Measurements from ENCODE around the gene TTC23L.
"Not testable (repeated sequence)": the region's sequence is repeated elsewhere in the genome, so short reads cannot be mapped to it uniquely, and the experiment has no call there.

Gene TTC23L

DNA sequence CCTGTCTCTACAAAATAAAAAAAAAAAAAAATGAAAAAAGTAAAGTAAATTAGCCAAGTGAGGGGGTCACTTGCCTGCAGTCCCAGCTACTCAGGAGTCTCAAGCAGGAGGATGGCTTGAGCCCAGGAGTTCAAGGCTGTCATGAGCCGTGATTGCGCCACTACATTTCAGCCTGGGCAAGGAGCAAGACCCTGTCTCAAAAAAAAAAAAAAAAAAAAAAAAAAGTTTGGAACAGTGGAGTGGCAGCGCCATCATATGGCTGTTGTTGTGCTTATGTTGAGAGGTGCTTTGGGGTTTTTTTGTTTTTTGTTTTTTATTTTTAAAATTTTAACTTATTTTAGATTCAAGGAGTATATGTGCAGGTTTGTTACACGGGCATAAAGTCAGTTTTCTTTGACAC is 80.1 kb downstream of the TTC23L start:
- no peak for DNase-seq (ENCODE audit: low read depth, low spot score)

DNA sequence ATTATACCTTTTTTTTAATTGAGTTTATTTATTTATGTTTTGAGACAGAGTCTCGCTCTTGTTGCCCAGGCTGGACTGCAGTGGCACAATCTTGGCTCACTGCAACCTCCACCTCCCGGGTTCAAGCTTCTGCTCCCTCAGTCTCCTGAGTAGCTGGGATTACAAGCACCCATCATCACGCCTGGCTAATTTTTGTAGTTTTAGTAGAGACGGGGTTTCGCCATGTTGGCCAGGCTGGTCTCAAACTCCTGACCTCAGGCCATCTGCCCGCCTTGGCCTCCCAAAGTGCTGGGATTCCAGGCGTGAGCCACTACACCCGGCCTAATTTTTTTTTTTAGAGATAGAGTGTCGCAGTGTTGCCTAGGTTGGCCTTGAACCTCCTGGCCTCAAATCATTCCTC is 84.3 kb downstream of the TTC23L start:
- DNase-seq (ENCODE audit: low read depth, low spot score): not testable (repeated sequence)

DNA sequence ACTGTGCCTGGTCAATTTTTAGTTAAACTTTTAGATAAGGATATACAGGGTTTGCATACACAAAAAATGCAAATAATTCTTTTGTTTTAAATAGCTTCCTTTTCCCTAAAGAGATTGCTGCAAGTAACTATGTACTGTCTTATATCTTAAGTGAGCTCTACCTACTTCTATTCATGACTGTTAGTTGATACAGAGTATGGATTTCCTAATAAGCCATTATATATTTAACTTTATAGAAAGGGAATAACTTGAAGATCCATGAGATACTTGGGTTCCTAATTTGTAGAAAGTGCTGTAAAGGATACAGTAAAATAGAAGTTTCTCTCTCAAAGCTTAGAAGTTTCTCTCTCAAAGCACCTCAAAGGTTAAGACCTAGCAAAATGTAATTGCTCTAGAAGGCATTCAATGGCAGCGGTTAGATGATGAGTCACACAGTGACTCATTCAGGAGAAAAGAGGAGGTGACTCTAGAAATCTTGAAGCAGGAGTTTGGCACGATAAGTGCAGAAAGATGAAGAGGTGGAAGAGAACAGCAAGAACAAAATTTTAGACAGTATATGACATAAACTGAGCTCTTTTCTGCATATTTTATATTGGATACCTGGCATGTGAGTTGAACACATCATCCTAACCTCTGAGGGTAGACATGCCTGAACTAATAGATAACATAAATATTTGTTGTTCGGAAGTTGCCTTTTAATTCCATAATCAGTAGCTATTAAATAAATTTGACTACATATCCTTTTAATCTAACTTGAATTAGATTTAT is 84.9 kb downstream of the TTC23L start:
- no peak for DNase-seq (ENCODE audit: low read depth, low spot score)

DNA sequence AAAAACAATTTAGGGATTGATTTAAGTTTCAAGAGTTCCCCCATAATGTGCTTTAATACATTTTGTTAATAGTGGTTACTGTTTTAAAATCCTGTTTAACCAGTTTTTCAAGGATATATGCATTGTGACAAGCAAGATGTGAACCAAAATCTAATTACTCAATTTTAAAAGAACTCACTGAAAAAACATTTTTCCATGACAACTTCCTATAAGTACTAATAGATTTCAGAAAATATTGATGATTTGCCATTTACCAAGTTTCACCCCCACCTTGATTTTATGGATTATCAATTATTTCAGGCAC is 85.5 kb downstream of the TTC23L start:
- no peak for DNase-seq (ENCODE audit: low read depth, low spot score)

DNA sequence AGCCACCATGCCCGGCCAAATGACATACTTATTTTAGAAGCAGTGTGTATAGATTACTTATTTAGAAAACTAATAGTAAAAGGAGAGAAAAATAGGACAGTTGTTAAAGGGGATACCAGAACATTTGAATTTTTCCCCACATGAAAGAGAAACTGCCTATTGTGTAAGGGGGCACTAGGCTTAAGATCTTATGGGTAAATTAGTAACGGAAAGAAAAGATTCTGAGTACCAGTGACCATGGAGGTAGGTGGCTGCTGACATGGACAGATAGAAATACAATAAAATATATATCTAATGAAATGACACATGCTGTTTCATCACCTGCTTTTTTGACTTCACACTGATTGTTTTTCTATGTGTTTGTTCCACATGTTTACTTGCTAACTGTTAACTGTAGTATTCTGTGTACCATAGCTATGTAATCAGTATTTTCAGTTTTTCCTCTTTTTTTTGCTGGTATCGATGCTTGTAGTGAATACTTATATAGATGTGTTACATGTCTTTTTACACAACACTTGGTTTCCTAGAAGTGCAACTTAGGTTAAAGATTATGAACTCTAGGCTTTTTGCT is 87.4 kb downstream of the TTC23L start:
- no peak for DNase-seq (ENCODE audit: low read depth, low spot score)

DNA sequence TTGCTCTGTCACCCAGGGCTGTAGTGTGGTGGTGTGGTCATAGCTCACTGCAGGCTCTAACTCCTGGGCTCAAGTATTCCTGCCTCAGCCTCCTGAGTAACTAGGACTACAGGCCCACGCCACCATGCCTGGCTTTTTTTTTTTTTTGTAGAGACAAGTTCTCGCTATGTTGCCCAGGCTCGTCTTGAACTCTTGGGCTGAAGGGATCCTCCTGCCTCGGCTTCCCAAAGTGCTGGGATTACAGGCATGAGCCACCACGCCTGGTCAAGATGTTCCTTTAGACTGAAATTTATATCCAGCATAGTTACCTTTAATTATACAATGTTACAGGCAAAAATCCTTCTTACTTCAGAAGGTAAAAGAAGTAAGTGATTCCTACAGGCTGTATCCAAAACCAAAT is 88.8 kb downstream of the TTC23L start:
- DNase-seq (ENCODE audit: low read depth, low spot score): no peak

DNA sequence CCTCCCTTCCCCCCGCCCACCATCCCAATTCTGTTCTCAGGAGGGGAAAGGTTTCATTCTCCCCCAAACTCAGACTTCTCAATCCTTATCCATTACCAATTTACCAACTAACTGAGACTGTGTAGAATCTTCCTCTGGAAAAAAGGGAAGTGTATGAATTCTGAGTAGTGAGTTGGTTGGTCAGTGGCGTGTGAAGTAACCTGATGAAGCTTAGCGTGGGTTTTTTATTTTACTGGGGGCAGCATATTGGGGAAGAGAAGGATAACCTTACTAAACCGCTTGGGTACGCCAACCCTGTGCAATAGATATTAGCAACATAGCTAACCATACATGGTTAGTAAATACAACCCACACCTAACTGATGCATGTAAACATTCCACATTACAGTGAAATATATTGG is 89.3 kb downstream of the TTC23L start:
- DNase-seq (ENCODE audit: low read depth, low spot score): no peak

DNA sequence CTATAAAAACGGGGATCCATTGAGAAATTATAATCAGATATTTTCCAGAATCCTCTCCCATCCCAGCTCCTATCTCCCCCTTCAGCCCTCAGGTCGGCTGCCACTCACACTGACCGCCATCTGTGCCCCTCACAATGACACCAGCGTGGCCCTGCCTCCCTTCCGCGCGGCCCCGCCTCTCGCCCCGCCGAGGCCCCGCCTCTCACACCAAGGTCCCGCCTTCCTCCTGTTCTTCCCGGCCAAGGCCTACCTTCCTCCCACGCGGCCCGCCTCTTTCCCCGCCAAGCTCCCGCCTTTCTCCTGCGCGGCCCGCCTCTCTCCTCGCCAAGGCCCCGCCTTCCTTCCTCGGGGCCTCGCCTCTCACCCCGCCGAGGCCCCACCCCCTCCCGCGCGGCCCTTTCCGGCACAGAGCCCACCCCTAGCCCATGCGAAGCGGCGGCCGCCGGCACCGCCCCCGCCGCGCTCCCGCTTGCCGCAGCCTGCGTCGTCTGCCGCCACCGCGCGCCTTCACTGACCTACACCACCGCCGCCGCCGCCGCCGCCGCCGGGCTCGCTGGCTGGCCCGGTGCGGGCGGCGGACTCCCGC is 90.3 kb downstream of the TTC23L start, which contains the start of gene DNAJC21:
DNAJC21 (plus strand) TSS at position 426 of the 586 bp plus-strand sequence. CDS start 261 bp downstream, outside the sequence.
- DNase-seq (ENCODE audit: low read depth, low spot score): peak; percentile 92

DNA sequence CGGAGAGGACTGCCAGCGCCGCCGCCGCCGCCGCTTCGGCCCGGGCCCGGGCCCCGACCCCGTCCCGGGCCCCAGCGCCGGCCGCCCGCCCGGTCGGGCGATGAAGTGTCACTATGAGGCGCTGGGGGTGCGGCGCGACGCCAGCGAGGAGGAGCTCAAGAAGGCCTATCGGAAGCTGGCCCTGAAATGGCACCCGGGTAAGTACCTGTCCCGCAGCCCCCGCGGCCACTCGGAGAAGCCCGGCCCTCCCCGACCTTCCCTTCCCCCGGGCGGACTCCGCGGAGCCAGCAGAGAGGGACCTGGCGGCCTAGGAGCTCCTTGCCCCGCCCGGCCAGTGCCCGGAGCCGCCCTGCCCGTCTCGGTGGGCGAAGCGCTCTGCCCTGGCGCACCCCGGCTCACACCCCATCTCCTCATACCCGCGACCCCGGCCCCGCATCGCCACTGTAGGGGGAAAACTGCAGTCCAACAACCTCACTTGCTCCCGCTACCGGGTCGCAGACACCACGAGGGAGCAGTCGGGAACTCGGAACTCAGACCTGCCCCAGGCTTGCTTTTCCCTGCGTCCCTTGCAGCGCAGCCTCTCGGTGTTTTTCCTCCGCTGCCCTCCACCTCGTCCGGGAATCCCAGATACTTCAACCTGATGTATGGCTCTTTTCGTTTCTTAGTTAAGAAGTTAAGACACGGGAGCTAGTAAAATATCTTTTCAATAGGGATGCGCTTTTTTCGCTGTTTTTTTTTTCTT is 90.9 kb downstream of the TTC23L start:
- DNase-seq (ENCODE audit: low read depth, low spot score): peak; percentile 64

DNA sequence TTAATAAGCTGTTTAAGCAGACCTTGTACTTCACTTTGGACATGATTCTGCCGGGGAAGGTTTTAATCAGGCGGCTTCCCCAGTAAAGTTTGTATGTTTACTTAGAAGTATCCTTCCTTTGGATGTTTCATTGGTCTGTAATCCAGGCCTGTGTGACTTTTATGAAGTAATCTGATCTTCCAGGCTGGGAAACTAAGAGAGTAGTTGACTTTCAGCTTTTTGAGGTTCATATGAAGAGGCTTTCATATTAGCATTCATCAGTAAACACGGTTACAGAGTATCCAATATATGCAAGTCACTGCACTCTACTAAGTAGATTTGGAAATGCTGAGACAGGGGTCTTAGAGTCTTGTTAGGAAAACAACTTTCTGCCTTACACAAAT is 91.5 kb downstream of the TTC23L start:
- DNase-seq (ENCODE audit: low read depth, low spot score): no peak

DNA sequence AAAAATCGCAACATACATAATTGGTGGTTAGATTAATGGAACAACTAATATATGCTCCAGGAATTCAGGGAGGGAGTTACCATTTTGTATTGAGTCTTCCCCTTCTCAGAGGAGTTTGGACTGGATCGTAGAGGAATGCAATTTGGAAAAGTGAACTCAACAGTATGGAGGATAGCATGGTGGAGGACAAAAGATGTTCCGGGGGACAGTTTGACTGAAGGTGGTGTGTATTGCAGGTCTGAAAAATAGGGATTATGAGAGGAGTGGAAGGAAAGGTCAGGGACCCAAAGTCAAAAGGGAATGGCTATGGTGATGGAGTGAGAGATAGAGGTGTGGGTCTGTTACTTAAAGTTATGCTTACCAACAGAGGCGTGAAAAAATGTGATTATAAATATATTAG is 91.9 kb downstream of the TTC23L start:
- no peak for DNase-seq (ENCODE audit: low read depth, low spot score)

DNA sequence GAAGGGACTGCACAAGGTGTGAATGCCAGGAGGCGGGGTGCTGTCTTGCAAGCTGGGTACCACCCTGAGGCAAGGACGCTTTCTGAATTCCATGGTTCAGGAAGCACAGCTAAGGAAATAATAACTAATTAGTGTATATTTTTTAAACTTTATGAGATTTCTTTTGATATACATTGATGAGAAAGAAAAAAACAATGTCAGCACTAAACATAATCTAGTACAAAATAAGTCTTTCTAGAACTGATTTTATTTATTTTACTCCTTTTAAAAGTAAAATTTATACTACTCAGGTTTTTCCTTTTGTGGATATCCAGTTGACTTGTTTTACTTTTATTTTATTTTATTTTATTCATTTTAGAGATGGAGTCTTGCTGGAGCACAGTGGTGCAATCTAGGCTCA is 94.0 kb downstream of the TTC23L start:
- DNase-seq (ENCODE audit: low read depth, low spot score): no peak

DNA sequence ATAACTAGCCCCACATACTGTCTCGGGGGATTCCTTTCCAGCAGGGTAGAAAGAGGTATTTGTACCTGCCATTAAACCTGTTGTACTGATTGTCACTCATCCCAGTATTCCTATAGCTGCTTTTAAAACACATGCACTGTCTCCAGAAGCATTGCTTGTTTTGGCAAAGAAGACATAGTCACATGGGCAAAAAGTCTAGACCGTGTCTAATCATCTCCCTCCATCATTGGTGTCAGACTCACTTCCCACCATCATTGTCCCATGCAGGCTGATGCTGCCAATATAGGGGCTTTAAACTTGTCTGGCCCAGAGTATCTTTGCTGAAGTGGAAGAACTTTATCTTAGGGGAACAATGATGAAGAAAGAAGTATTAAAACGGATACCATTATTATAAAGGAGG is 103.0 kb downstream of the TTC23L start:
- DNase-seq (ENCODE audit: low read depth, low spot score): no peak

DNA sequence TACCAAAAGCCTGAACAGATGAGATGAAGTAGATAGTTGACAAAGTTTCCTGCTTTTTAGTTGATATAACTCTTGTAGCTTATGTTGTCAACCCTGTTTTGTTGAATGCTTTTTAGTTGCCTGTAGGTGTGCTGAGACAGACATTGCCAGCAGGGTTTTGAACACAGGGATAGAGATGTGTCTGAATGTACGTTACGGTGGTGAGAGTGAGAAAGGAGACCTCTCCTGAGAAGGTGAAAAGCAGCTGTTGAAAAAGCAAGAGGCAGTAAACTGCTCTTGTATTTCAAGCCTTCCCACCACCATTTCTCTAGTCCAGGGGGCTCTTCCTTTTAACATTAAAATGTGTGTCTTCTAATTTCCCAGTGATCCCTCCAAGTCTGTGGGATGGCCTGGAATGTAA is 105.1 kb downstream of the TTC23L start:
- no peak for DNase-seq (ENCODE audit: low read depth, low spot score)

DNA sequence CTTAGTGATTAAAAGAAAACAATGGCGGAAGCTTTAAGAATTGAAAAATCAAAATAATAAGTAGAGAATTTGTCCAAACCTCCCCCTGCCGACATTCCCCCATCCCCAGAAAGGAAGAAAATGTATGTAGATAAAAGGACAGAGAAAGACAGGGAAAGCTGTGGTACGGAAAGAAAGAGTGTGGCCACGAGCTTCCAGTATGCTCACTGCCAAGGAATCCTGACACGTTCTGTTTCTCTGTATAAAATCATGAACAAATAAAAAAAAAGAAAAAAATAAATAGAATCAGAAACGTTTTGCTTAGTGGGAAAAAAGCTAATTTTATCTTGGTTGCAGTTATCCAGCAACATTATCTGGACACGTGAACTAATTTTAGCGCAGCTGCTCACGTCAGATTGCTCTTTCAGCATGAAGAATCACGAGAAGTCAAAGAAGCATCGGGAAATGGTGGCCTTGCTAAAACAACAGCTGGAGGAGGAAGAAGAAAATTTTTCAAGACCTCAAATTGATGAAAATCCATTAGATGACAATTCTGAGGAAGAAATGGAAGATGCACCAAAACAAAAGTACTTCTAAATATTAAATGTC is 105.6 kb downstream of the TTC23L start:
- no peak for DNase-seq (ENCODE audit: low read depth, low spot score)
